ENCODE data around the gene BUD23.
A peak's percentile ranks its signal among the peaks of the same experiment; 100 is the strongest.
"Not testable (repeated sequence)": the region's sequence is repeated elsewhere in the genome, so short reads cannot be mapped to it uniquely, and the experiment has no call there.

Gene BUD23, protein sequence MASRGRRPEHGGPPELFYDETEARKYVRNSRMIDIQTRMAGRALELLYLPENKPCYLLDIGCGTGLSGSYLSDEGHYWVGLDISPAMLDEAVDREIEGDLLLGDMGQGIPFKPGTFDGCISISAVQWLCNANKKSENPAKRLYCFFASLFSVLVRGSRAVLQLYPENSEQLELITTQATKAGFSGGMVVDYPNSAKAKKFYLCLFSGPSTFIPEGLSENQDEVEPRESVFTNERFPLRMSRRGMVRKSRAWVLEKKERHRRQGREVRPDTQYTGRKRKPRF

GRCh38 chr7:73683056-73683787 lies at the start of gene BUD23, which contains the start of gene DNAJC30:
TSS of gene BUD23 (plus strand) at chr7:73683597. CDS start at chr7:73683626, 29 bp downstream.
TSS of gene DNAJC30 (minus strand) at chr7:73683453. CDS start at chr7:73683423, 30 bp downstream.
- peak; percentile 96 for DNase-seq (ENCODE audit: low spot score)

- no peak for DNase-seq (ENCODE audit: low spot score)
Measured at GRCh38 chr7:73633844-73634243, 49.6 kb upstream of the BUD23 start.

DNA sequence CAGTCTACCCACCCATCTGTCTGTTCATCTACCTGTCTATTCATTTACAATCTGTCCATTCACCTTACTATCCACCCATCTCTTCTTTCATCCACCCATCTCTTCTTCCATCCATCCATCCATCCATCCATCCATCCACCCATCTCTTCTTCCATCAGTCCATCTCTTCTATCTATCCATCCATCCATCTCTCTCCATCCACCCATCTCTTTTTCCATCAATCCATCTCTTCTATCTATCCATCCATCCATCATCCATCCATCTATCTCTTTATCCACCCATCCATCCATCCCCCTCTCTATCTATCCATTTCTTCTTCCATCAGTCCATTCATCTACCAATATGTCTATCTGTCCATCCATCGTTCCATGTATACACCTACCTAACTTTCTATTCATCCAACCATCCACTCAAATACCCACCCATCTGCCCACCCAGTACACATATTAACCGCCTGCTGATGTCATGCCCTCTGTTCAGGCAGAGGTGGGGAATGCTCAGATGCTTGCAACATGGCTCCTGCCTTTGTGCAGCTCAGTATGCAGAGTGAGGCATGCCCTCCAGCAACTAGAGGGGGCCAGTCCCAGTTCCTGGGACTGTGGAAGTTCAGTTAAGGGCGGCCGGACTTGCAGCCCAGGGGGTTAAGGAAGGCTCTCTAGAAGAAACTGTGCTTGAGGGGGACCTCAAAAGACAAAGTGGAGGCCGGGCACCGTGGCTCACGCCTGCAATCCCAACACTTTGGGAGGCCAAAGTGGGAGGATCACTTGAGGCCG lies 47.8 kb upstream of the BUD23 start:
- DNase-seq (ENCODE audit: low spot score): no peak

- no peak for DNase-seq (ENCODE audit: low spot score)
Measured at GRCh38 chr7:73638911-73639310, 44.5 kb upstream of the BUD23 start.

DNA sequence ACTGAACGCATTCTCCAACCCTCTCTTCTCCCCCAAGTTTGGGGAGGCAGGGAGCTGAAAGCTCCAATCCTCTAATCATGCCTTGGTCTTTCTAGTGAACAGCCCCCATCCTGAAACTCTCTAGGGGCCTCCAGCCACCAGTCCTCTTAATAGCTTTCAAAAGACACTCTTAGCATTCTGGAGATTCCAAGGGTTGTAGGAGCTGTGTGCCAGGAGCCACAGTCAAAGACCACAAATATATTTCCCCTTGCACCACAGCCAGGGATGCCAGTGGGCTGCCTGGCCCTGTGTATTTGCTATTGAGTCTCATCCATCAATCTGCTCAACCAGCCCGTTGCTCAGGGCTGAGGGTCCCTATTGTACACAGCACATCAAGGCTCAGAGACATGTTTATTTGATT lies 40.6 kb upstream of the BUD23 start:
- no peak for DNase-seq (ENCODE audit: low spot score)

DNA sequence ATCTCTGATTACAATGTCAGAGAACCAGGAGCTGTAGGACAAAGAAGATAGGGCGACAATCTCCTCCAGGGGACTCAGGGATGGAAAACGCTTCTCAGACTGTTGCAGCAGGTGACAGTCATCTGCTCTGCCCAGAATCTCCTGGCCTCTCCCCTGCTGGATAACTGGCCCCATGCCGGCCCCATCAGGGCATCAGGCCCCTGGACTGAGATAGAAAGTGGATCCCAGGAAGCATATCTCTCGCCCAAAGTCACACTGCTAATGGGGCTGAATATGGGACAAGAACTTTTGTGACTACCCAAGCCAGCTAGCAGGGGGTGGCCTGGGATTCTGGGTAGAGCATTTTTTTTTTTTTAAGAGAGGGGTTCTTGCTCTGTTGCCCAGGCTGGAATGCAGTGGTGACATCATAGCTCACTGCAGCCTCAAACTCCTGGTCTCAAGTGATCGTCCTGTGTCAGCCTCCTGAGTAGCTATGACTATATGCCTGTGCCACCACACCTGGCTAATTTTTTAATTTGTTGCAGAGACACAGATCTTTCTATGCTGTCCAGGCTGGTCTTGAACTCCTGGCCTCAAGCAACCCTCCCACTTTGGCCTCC lies 38.6 kb upstream of the BUD23 start:
- DNase-seq (ENCODE audit: low spot score): no peak

GRCh38 chr7:73645643-73646174 lies 37.7 kb upstream of the BUD23 start:
- DNase-seq (ENCODE audit: low spot score): no peak

DNA sequence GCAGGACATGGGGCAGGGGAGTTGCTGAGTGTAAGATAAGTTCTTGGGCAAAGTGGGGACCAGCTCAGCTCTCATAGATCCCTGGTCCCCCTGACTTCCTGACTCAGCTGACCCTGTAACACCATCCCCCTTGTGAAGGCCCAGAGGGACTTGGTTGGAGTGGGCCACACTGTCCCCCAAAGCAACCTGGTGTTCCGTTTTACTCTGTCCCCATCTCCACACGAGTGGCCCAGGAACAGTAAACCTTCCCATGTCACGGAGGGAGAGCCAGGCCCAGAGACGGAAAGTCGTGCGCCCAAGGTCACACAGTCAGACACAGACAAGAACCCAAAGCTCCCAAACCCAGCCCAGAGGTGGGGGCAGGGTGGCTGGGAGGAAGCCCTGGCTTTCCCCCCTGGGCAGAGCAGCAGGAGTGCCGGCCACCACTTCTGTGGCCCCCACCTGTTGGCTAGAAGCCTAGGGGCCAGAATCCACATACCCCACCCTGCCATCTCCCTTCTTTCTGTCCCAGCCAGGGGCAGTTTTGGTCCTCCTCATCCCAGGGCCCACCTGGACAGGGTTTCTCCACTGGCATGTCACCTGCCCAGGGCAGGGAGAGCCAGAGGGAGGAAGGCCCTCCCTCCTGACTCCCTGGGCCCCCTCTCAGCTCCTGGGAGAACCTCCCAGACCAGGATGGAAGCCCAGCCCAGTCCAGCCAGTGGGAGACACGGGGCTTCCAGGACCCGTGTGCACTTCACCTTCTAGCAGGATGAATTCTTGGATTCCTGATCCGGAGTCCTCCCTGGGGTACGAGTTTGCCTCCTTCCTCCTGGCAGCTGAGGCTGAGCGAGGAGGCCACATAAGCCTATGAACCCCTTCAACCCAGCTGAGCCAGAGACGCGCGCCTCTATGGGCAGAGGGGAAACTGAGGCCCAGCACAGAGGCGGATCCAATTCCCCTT lies 36.3 kb upstream of the BUD23 start:
- no peak for DNase-seq (ENCODE audit: low spot score)

DNA sequence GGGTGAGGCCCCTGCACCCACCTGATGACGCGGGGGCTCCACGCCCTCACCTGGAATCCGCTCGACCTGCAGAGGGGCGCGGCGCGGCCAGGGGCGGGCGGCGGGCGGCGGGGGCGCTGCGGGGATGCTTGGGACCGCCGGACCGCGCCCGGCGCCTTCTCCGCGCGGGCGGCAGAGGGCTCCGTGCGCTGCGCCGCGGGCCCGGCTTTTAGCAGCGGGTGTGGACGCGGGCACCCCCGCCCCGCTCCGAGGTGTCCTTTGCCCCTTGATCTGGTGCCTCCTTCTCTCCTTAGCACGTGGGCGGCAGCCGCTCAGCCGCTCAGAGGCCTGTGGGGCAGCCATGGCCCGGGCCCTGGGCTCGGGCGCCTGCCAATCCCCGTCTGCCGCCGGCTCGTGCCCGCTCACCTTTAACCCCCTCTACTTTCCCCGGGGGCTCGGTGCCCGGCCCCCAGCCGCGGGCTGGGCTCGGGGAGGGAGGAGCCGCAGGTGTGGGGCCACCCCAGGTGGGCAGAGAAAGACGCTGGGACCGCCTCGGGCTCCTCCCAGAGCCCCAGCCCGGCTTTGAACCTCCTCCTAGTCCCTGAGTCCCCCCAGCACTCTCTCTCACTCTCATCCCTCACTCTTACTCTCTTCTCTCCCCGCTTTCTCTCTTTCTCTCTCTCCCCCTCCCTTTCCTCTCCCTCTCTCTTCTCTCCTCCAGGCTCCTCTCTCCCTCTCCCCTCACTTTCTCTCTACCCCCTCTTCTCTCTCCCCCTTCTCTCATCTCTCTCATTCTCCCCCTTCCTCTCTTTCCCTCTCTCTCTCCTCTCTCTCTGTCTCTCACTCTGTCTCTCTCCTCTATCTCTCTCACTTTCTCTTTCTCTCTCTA lies 35.4 kb upstream of the BUD23 start:
- no peak for DNase-seq (ENCODE audit: low spot score)

- no peak for DNase-seq (ENCODE audit: low spot score)
Measured at GRCh38 chr7:73648593-73649332, 34.6 kb upstream of the BUD23 start.

GRCh38 chr7:73649576-73649975 lies 33.8 kb upstream of the BUD23 start:
- DNase-seq (ENCODE audit: low spot score): no peak

GRCh38 chr7:73650524-73650923 lies 32.9 kb upstream of the BUD23 start:
- no peak for DNase-seq (ENCODE audit: low spot score)

DNA sequence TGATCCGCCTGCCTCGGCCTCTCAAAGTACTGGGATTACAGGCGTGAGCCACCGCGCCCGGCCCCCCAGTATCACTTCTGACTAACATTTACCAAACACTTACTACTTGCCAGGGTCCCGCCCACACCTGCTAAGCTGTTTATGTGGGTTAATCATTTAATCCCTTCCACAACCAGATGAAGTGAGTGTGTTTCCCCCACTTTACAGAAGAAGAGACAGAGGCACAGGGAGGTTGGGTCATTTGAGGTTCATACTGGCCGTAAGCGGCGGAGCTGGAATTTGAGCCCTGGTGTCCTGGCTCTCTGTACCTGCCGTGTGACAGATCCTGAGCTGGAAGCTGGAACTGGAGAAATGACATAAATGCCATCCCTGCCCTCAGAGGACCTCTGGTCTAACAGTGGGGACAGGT lies 30.9 kb upstream of the BUD23 start:
- DNase-seq (ENCODE audit: low spot score): no peak

DNA sequence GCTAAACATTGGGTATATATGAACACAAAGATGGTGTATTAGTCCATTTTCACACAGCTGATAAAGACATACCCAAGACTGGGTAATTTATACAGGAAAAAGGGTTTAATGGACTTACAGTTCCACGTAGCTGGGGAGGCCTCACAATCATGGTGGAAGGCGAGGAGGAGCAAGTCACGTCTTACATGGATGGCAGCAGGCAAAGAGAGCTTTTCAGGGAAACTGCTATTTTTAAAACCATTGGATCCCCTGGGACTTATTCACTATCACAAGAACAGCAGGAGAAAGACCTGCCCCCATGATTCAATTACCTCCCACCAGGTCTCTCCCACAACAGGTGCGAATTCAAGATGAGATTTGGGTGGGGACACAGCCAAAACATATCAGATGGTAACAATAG lies 28.1 kb upstream of the BUD23 start:
- DNase-seq (ENCODE audit: low spot score): not testable (repeated sequence)

GRCh38 chr7:73659983-73660382 lies 23.4 kb upstream of the BUD23 start:
- no peak for DNase-seq (ENCODE audit: low spot score)

DNA sequence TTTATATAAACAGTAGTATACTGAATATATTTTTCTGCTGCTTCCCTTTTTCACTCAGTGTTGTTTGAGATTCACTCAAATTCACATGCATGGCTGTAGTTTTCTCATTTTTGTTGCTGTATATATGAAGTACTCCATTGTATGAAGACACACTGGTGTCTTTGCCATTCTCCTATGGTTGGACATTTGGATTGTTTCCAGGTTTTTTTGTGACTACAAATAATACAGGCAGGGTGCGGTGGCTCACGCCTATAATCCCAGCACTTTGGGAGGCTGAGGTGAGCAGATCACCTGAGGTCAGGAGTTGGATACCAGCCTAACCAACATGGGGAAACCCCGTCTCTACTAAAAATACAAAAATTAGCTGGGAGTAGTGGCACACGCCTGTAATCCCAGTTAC lies 22.8 kb upstream of the BUD23 start:
- not testable (repeated sequence) for DNase-seq (ENCODE audit: low spot score)

DNA sequence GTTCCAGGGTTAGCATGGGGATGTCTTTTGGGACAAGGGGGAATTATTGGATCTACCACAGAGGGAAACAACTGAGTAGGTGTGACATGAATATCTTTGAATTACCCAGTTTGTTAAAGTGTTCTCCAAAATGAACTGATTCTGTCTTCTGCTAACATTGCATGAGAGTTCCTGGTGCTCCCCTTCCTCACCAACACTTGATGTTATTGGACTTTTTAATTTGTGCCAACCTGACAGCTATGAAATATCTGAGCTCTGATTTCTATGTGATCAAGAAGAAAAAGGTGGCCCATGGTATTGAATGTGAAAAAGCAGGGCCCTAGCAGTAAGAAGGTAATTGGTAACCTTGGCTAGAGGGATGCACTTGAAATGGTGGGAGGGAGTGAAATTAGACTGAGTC lies 20.4 kb upstream of the BUD23 start:
- no peak for DNase-seq (ENCODE audit: low spot score)

DNA sequence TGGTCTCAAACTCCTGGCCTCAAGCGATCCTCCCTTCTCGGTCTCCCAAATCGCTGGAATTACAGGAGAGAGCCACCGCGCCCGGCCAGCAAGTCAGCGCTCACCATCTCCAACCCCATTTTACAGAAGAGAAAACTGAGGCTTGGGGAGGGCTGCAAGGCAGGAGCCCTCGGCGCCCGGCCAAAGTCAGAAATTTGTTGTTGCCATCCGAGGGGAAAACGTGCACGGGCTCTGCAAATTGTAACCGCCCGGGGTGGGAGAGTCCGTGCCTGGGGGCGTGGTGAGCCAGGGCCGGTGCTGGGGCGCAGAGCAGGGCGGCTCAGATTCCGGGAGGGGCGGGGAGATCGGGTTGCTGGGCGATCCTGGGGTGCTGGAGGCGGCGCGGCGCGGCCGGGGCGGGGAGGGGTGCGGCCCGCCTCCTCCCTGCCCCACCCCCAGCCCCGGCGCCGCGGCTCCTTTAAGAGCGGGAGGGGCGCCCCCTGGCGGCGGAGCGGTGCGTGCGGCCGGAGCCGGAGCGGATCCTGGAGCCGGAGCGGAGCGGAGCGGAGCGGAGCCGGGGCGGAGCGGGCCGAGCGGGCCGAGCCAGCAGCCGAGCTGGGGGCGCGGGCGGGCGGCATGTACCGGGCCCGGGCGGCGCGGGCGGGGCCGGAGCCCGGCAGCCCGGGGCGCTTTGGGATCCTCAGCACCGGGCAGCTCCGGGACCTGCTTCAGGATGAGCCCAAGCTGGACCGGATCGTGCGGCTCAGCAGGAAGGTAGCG lies 15.9 kb upstream of the BUD23 start, which contains the start of gene VPS37D:
Gene VPS37D, plus strand, starts transcription at position 488 of the 759 bp plus-strand sequence. Its CDS starts 128 bp downstream, at position 616.
- peak; percentile 88 for DNase-seq (ENCODE audit: low spot score)

Measured in CD4-positive, alpha-beta T cell treated with Interleukin-6 at 100 ng/mL for 8 hours (primary cell).